GM23248 (cell line): ENCODE measurements around the gene CLPTM1L. TPM values are rescaled to one million over a fixed set of nuclear protein-coding genes. Genes with fewer than 3 reads are reported as not detected.
"Not testable (repeated sequence)": the region's sequence is repeated elsewhere in the genome, so short reads cannot be mapped to it uniquely, and the experiment has no call there.

Experiments
- DNase-seq: peaks from one replicate; pipeline ENCODE4 v3.0.0-alpha.2; 2015
- H2AFZ ChIP-seq: fragments of 200-600 bp; sonication (generic); 2 replicates; pipeline ENCODE4 v1.6.1; 2016; ENCODE audit warnings: antibody characterized with exemption
- H3F3A ChIP-seq: fragments of 200-600 bp; sonication (generic); 2 replicates; pipeline ENCODE4 v1.6.1; 2016; ENCODE audit warnings: mild to moderate bottlenecking, antibody characterized with exemption, mixed run types; ENCODE audit not compliant: insufficient read depth
- H3K27ac ChIP-seq: fragments of 200-600 bp; sonication (generic); 2 replicates; pipeline ENCODE4 v1.5.1; 2016; ENCODE audit warnings: mild to moderate bottlenecking
- H3K27me3 ChIP-seq: fragments of 200-600 bp; sonication (generic); replicated peaks from 2 replicates; pipeline ENCODE4 v1.6.1; 2016; ENCODE audit warnings: mild to moderate bottlenecking; ENCODE audit not compliant: insufficient read depth
- H3K36me3 ChIP-seq: fragments of 200-600 bp; sonication (generic); 2 replicates; pipeline ENCODE4 v1.6.1; 2016; ENCODE audit warnings: low read depth, mild to moderate bottlenecking
- H3K4me1 ChIP-seq: fragments of 200-600 bp; sonication (generic); 2 replicates; pipeline ENCODE4 v1.6.1; 2016; ENCODE audit warnings: mild to moderate bottlenecking; ENCODE audit not compliant: insufficient read depth
- H3K4me2 ChIP-seq: fragments of 200-600 bp; sonication (generic); one replicate; pipeline ENCODE4 v1.6.1; 2016; ENCODE audit warnings: mild to moderate bottlenecking; ENCODE audit not compliant: unreplicated experiment
- H3K4me3 ChIP-seq: fragments of 200-600 bp; sonication (generic); 2 replicates; pipeline ENCODE4 v1.5.1; 2016; ENCODE audit warnings: mild to moderate bottlenecking
- H3K79me2 ChIP-seq: fragments of 200-600 bp; sonication (generic); 2 replicates; pipeline ENCODE4 v1.6.1; 2016; ENCODE audit warnings: mild to moderate bottlenecking; ENCODE audit not compliant: insufficient read depth
- H3K9ac ChIP-seq: fragments of 200-600 bp; sonication (generic); 2 replicates; pipeline ENCODE4 v1.6.1; 2016; ENCODE audit warnings: mild to moderate bottlenecking
- H3K9me2 ChIP-seq: fragments of 200-600 bp; sonication (generic); 2 replicates; pipeline ENCODE4 v1.6.1; 2016; ENCODE audit warnings: mixed run types, mild to moderate bottlenecking, moderate library complexity; ENCODE audit not compliant: insufficient read depth
- H3K9me3 ChIP-seq: fragments of 200-600 bp; sonication (generic); one replicate; pipeline ENCODE4 v1.6.1; 2017; ENCODE audit warnings: low read depth
- H4K20me1 ChIP-seq: fragments of 200-600 bp; sonication (generic); 2 replicates; pipeline ENCODE4 v1.6.0; 2016; ENCODE audit not compliant: insufficient read depth
- EZH2 ChIP-seq: fragments of 200-600 bp; sonication (generic); IDR thresholded peaks from 2 replicates; pipeline ENCODE4 v1.6.1; 2018; ENCODE audit warnings: antibody characterized with exemption, mild to moderate bottlenecking; ENCODE audit not compliant: insufficient read depth, poor library complexity, severe bottlenecking
- EZH2phosphoT487 ChIP-seq: fragments of 200-600 bp; sonication (generic); IDR thresholded peaks from 2 replicates; pipeline ENCODE4 v1.6.1; 2018; ENCODE audit warnings: antibody characterized with exemption, moderate library complexity, mild to moderate bottlenecking, low read depth; ENCODE audit not compliant: insufficient read depth
- WGBS, 2 experiments: methylation state at CpG; one replicate each; pipeline ENCODE4 v1.1.6; 2015 to 2017; ENCODE audit warnings: low lambda C conversion rate in 2 of 2, low coverage in 1 of 2; ENCODE audit errors: missing lambda C conversion rate in 2 of 2; 5-methylcytosine and 5-hydroxymethylcytosine counted together
- in situ Hi-C: fragments of 300-500 bp; cut with MboI; formaldehyde crosslinking; loops from 2 replicates; pipeline ENCODE4 v1.15.0; 2020
- polyA plus RNA-seq: library from polyadenylated mRNA; unstranded; fragments of >200 nt; fragmentation: Nextera tagmentation; extraction: Ambion mirVana; gene quantifications from 2 replicates; pipeline ENCODE4 v1.2.1, GENCODE V29; 2016
- total RNA-seq: library from RNA; depleted of rRNA; stranded (reverse); fragments of >200 nt; shearing (Covaris generic); gene quantifications from 2 replicates; pipeline ENCODE4 v1.2.3, GENCODE V29; 2014

The CLPTM1L gene
- total and polyA plus RNA-seq, 2 experiments from 2014 or later = 25.6 to 135 TPM

- H3K9me2 ChIP-seq = no peaks in the 10 kb centered on the region
- H3K79me2 ChIP-seq = peaks cover 37% of the 10 kb centered on the region
- H2AFZ ChIP-seq = no peak overlapping the region
- H3K4me3 ChIP-seq = no peak overlapping the region
- 90 to 95% methylated on average over 12 of the region's 12 CpGs for WGBS, 2 experiments
- H3K9me3 ChIP-seq = no peaks in the 10 kb centered on the region
- H3K9ac ChIP-seq = no peak overlapping the region
- H3K36me3 ChIP-seq = 0 out of 2 replicates have a peak, but pooled peaks cover 8% of the 10 kb centered on the region
- peaks cover 14% of the 10 kb centered on the region for H3K4me1 ChIP-seq
- H3K27me3 ChIP-seq = no peaks in the 10 kb centered on the region
- DNase-seq = no peak
- H4K20me1 ChIP-seq = no peaks in the 10 kb centered on the region
- no peak overlapping the region for H3K4me2 ChIP-seq
- TF ChIP-seq EZH2 (no peak), EZH2phosphoT487 (no peak)
- in situ Hi-C loops = no loop called here
- no peak overlapping the region for H3K27ac ChIP-seq
- H3F3A ChIP-seq = no peaks in the 10 kb centered on the region
Observed at GRCh38 chr5:1342268-1342667, 2.6 kb downstream of the CLPTM1L start.

GRCh38 chr5:1341863-1342262 is 3.0 kb downstream of the CLPTM1L start:
- Histone ChIP-seq H2AFZ (no peak overlapping the region), H3K9me3 (no peaks in the 10 kb centered on the region)

GRCh38 chr5:1339818-1340210 is 5.1 kb downstream of the CLPTM1L start:
- peaks cover 32% of the 10 kb centered on the region for H3K79me2 ChIP-seq
- H4K20me1 ChIP-seq, H3K9me3 ChIP-seq, H3K4me2 ChIP-seq, H3K4me3 ChIP-seq, H3K4me1 ChIP-seq, H3K9ac ChIP-seq, H3K9me2 ChIP-seq, in situ Hi-C loops, H2AFZ ChIP-seq, H3K36me3 ChIP-seq, H3K27me3 ChIP-seq, H3F3A ChIP-seq, H3K27ac ChIP-seq, DNase-seq: not testable (repeated sequence)
- WGBS, 2 experiments = 97% methylated on average over 13 to 17 of the region's 17 CpGs

More at GRCh38 chr5:1341863-1342262, 3.0 kb downstream of the CLPTM1L start:
- Histone ChIP-seq H4K20me1 (no peaks in the 10 kb centered on the region), H3K27me3 (no peaks in the 10 kb centered on the region), H3K79me2 (peaks cover 40% of the 10 kb centered on the region), H3K9ac (no peak overlapping the region), H3K36me3 (0 out of 2 replicates have a peak, but pooled peaks cover 8% of the 10 kb centered on the region), H3K27ac (no peak overlapping the region), H3K4me2 (no peak overlapping the region), H3K9me2 (no peaks in the 10 kb centered on the region), H3K4me3 (no peak overlapping the region), H3F3A (no peaks in the 10 kb centered on the region), H3K4me1 (peaks cover 14% of the 10 kb centered on the region)
- DNase-seq = no peak
- in situ Hi-C loops = no loop called here
- 95 to 98% methylated on average over 15 of the region's 15 CpGs for WGBS, 2 experiments
- no peak for TF ChIP-seq EZH2phosphoT487
- TF ChIP-seq EZH2 = no peak

GRCh38 chr5:1339139-1339817 is 5.6 kb downstream of the CLPTM1L start:
- H4K20me1 ChIP-seq, H3K4me1 ChIP-seq, H3K4me2 ChIP-seq, H3K9me3 ChIP-seq, H3K36me3 ChIP-seq, H3F3A ChIP-seq, DNase-seq, H3K9me2 ChIP-seq, in situ Hi-C loops, H3K4me3 ChIP-seq, H3K27me3 ChIP-seq, H2AFZ ChIP-seq, H3K27ac ChIP-seq, H3K9ac ChIP-seq: not testable (repeated sequence)
- H3K79me2 ChIP-seq = peaks cover 29% of the 10 kb centered on the region
- 93% methylated on average over 3 to 33 of the region's 34 CpGs for WGBS, 2 experiments
